Ascending aorta (tissue), 2 donors: ENCODE measurements around the gene CTAGE1. TPM values are rescaled to one million over a fixed set of nuclear protein-coding genes. Genes with fewer than 3 reads are reported as not detected.

Experiments used
- DNase-seq, 2 donors: peaks; one replicate each; pipeline ENCODE4 v3.0.0-alpha.2; 2019; ENCODE audit warnings: low spot score in 2 of 2
- H3K27ac ChIP-seq, 2 donors: fragments of 200-600 bp; sonication (generic); one replicate each; pipeline ENCODE4 v1.5.1; 2016 to 2017; ENCODE audit warnings: mild to moderate bottlenecking in 1 of 2
- H3K27me3 ChIP-seq: fragments of 200-600 bp; sonication (generic); one replicate; pipeline ENCODE4 v1.5.1; 2017
- H3K36me3 ChIP-seq, 2 donors: fragments of 200-600 bp; sonication (generic); one replicate each; pipeline ENCODE4 v1.5.1; 2016
- H3K4me1 ChIP-seq, 2 donors: fragments of 200-600 bp; sonication (generic); one replicate each; pipeline ENCODE4 v1.5.1; 2016 to 2017; ENCODE audit warnings: mild to moderate bottlenecking in 1 of 2
- H3K4me3 ChIP-seq, 2 donors: fragments of 200-600 bp; sonication (generic); one replicate each; pipeline ENCODE4 v1.5.1; 2016 to 2017; ENCODE audit warnings: mild to moderate bottlenecking in 1 of 2
- H3K9me3 ChIP-seq, 2 donors: fragments of 200-600 bp; sonication (generic); one replicate each; pipeline ENCODE4 v1.5.1; 2016
- intact Hi-C: fragments of 100-400 bp; cut with DNase I; formaldehyde crosslinking; loops from one replicate; pipeline ENCODE4 v1.15.1; 2023
- total RNA-seq: library from RNA; depleted of rRNA; stranded (reverse); fragments of >200 nt; gene quantifications from one replicate; pipeline ENCODE4 v1.1.0, GENCODE V29; 2016
- TF ChIP-seq, protein P1 (sequence below), 3 experiments: fragments of 200-600 bp in 2 of 3; fragments of 450-650 bp in 1 of 3; sonication (generic) in 2 of 3; IDR thresholded peaks; one replicate each; pipeline ENCODE4 v1.5.1; 2016 to 2019; ENCODE audit warnings: antibody characterized with exemption in 3 of 3, mild to moderate bottlenecking in 1 of 3, moderate library complexity in 1 of 3

Gene CTAGE1
- total RNA-seq, 1 donor from 2014 or later: not detected

DNA sequence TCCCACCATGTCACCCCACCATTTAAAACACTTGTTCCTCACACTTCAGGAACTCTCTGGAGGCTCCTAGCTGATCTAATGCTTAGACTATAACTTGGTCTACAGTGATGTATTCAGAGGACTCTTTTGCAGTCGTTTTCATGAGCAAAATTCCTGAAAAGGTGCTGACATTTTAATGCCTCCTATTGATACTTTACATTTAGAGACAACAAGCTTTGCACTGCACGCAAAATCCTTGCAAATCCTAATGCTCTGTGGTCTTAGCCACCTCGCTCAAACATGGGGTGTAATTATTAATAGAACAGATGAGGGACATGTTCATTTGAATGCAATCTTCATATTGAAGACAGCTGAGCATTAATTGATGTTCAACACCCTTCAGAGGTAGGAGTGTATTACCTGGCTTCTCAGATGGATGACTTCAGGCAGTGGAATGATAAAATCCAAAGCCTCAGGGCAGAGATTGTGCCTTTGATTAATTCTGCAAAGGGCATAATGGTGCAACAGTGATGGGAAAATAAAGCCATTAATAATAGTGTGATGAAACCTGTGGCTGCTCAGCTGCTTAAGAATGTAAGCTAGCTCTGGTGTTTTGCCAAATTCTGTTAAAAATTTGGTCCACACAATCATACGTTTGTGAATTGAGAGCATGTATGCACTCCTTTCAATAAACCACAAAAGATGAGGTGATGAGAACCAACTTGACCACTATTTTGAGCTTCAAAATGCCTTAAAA is 5.4 kb downstream of the CTAGE1 start:
- Histone ChIP-seq H3K4me1 (no peaks in the 10 kb centered on the region), H3K27ac (no peak overlapping the region), H3K36me3 (no peaks in the 10 kb centered on the region), H3K9me3 (no peaks in the 10 kb centered on the region), H3K27me3 (no peaks in the 10 kb centered on the region), H3K4me3 (no peak overlapping the region)
- intact Hi-C loops: no loop called here
- no peak for DNase-seq
- TF ChIP-seq, protein P1, sequence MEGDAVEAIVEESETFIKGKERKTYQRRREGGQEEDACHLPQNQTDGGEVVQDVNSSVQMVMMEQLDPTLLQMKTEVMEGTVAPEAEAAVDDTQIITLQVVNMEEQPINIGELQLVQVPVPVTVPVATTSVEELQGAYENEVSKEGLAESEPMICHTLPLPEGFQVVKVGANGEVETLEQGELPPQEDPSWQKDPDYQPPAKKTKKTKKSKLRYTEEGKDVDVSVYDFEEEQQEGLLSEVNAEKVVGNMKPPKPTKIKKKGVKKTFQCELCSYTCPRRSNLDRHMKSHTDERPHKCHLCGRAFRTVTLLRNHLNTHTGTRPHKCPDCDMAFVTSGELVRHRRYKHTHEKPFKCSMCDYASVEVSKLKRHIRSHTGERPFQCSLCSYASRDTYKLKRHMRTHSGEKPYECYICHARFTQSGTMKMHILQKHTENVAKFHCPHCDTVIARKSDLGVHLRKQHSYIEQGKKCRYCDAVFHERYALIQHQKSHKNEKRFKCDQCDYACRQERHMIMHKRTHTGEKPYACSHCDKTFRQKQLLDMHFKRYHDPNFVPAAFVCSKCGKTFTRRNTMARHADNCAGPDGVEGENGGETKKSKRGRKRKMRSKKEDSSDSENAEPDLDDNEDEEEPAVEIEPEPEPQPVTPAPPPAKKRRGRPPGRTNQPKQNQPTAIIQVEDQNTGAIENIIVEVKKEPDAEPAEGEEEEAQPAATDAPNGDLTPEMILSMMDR (IDR thresholded peaks at IDR 0.05): no peak

DNA sequence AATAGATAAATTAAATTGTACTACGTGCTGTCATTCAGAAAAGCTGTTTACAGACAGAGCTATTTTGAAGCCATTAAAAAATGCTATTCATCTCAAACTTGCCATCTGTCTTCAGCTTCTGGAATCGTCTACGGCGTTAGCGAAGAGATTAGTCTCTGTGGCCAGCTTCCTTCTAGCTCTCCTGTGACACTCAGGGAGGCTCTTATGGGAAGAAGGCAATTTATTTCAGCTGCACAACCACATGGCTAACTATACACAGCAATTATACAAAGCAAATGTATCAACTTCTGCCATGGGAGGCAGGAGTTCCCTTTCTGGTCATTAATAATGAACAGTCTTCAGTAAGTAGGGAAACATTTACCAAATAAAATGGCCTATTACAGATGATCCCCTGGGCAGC is 6.3 kb downstream of the CTAGE1 start:
- no peaks in the 10 kb centered on the region for H3K9me3 ChIP-seq
- no peak overlapping the region for H3K27ac ChIP-seq
- no peaks in the 10 kb centered on the region for H3K27me3 ChIP-seq
- DNase-seq: no peak
- TF ChIP-seq, protein P1 (IDR thresholded peaks at IDR 0.05): no peak
- no peaks in the 10 kb centered on the region for H3K4me1 ChIP-seq
- intact Hi-C loops: no loop called here
- no peak overlapping the region for H3K4me3 ChIP-seq
- no peaks in the 10 kb centered on the region for H3K36me3 ChIP-seq

- peaks cover 0 to 2% of the 10 kb centered on the region in 2 donors for H3K9me3 ChIP-seq
- no peak overlapping the region for H3K27ac ChIP-seq
Measured at GRCh38 chr18:22410126-22410525, 7.6 kb downstream of the CTAGE1 start.

GRCh38 chr18:22409445-22409844 is 8.3 kb downstream of the CTAGE1 start:
- H3K27me3 ChIP-seq: no peaks in the 10 kb centered on the region
- H3K36me3 ChIP-seq: no peaks in the 10 kb centered on the region
- no peak for DNase-seq
- intact Hi-C loops: no loop called here
- no peak overlapping the region for H3K27ac ChIP-seq
- H3K4me3 ChIP-seq: no peak overlapping the region
- TF ChIP-seq, protein P1 (IDR thresholded peaks at IDR 0.05): no peak
- H3K4me1 ChIP-seq: no peaks in the 10 kb centered on the region
- H3K9me3 ChIP-seq: peaks cover 0 to 9% of the 10 kb centered on the region in 2 donors

More at GRCh38 chr18:22410126-22410525, 7.6 kb downstream of the CTAGE1 start:
- Histone ChIP-seq H3K36me3 (no peaks in the 10 kb centered on the region), H3K4me3 (no peak overlapping the region), H3K27me3 (no peaks in the 10 kb centered on the region), H3K4me1 (no peaks in the 10 kb centered on the region)
- intact Hi-C loops: no loop called here
- no peak for DNase-seq
- TF ChIP-seq, protein P1 (IDR thresholded peaks at IDR 0.05): no peak

- Histone ChIP-seq H3K27ac (no peak overlapping the region), H3K4me1 (no peaks in the 10 kb centered on the region), H3K27me3 (no peaks in the 10 kb centered on the region), H3K36me3 (no peaks in the 10 kb centered on the region), H3K4me3 (no peak overlapping the region), H3K9me3 (peaks cover 0 to 9% of the 10 kb centered on the region in 2 donors)
- DNase-seq: no peak
- intact Hi-C loops: no loop called here
- TF ChIP-seq, protein P1 (IDR thresholded peaks at IDR 0.05): no peak
Measured at GRCh38 chr18:22408059-22408458, 9.7 kb downstream of the CTAGE1 start.
